Mononuclear cell (primary cell): ENCODE measurements around the gene GMDS. TPM values are rescaled to one million over a fixed set of nuclear protein-coding genes. Genes with fewer than 3 reads are reported as not detected.

Experiments
- H3K27me3 ChIP-seq: 2 replicates; pipeline ENCODE4 v1.6.0; 2011; ENCODE audit warnings: low read length, control low read depth; ENCODE audit not compliant: insufficient read depth
- H3K4me1 ChIP-seq: 2 replicates; pipeline ENCODE4 v1.5.1; 2011; ENCODE audit warnings: mild to moderate bottlenecking, low read length, control low read depth; ENCODE audit not compliant: insufficient read depth
- H3K4me3 ChIP-seq: 2 replicates; pipeline ENCODE4 v1.5.1; 2011; ENCODE audit warnings: mild to moderate bottlenecking, low read length, moderate library complexity
- H3K9me3 ChIP-seq: 2 replicates; pipeline ENCODE4 v1.5.1; 2011; ENCODE audit warnings: low read depth, mild to moderate bottlenecking, control low read depth, low read length
- total RNA-seq: library from RNA; depleted of rRNA; stranded (reverse); fragments of >200 nt; gene quantifications from one replicate; pipeline ENCODE4 v1.2.3, GENCODE V29; 2012

Gene GMDS
- total RNA-seq, 1 donor = 10.6 TPM

- Histone ChIP-seq H3K27me3 (no peaks in the 10 kb centered on the region), H3K9me3 (no peaks in the 10 kb centered on the region), H3K4me3 (no peak overlapping the region), H3K4me1 (no peaks in the 10 kb centered on the region)
These were observed 457.5 kb downstream of the GMDS start for GRCh38 chr6:1787894-1788293.

DNA sequence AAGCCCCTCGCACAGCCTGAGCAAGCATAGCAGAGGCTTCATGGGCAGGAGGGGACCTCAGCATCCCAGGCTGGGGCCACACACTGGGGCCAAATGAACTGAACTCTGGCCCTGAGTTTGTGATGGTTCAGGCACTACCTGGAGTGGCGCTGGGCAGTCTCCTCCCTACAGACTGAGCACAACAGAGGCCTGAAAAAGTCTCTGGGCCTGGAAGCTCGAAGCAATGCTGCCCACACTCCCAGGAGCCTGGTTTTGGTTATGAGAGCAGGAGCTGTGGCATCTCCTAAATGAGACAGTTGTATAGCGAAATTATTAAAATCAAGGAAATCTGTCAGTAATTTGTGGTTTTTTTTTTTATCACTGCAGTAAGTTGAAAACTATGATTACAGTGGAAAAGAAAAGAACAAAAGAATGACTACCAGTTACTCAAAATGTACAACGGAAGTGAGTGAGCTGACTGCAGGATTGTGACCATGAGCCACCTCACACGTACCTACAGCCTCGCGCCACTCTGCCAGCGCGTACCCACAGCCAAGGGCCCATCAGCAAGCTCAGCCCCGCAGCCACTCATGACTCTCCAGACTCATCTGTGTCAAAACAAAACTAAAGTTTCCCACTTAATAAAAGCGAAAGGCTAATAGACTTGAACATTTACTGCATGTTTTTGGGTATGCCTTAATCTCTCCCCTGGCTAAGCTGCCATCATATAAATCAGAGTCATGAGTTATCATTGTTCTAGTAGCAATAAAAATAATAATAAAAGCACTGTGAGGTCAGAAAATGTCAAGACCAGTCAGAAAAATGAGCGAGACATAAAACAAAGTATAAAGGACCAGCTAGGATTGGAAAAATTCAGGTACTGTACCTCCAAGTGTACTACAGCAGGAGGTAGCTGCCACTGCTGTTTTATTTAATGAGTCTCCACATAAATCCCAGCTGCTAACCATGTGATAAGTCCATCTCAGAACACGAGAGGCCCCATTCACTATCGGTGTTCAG, 458.7 kb downstream of the GMDS start:
- H3K4me1 ChIP-seq = no peaks in the 10 kb centered on the region
- no peaks in the 10 kb centered on the region for H3K9me3 ChIP-seq
- no peaks in the 10 kb centered on the region for H3K27me3 ChIP-seq

DNA sequence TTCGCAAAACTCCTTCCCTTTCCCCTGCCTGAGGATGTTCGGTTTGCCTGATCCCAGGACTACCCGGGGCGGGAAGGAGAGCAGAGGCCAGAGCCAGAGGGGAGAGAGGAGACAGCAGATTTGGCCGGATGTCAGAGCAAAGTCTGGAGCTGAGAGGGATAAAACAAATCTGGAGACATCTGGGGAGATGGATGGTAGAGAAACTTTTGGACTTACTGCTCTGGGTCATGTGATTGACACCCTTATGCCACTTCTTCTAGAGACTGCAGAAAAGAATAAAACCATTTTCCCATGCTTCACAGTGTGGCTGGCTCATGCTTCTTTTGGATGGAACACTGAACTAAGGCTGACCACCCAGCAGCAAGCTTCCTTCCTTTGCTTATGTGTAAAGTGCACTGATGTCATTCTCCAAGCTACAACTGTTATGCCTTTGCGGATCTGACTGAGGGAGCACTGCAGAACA, 461.0 kb downstream of the GMDS start:
- Histone ChIP-seq H3K27me3 (no peaks in the 10 kb centered on the region), H3K4me3 (no peak overlapping the region), H3K4me1 (no peaks in the 10 kb centered on the region), H3K9me3 (no peaks in the 10 kb centered on the region)

More for the DNA sequence above, 458.7 kb downstream of the GMDS start:
- no peak overlapping the region for H3K4me3 ChIP-seq

DNA sequence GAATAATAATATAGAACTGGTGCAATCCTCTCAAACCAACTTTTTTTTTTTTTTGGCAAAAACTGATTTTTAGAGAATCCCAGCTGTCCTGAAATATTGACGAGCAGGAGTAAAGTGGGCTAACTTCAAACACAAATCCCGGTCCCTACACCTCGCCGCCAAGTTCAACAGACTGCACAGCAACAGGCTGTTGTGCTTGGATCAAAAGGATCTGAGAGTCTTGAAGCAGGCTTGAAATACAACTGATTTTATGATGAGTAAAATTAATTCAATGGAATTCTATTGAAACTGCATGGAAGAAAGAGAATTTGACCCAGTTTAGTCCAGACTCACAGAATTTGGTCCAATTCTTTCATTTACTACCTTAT, 463.6 kb downstream of the GMDS start:
- Histone ChIP-seq H3K9me3 (no peaks in the 10 kb centered on the region), H3K27me3 (no peaks in the 10 kb centered on the region), H3K4me1 (no peaks in the 10 kb centered on the region), H3K4me3 (no peak overlapping the region)

- Histone ChIP-seq H3K27me3 (no peaks in the 10 kb centered on the region), H3K9me3 (no peaks in the 10 kb centered on the region), H3K4me1 (no peaks in the 10 kb centered on the region), H3K4me3 (no peak overlapping the region)
These were observed 464.1 kb downstream of the GMDS start for GRCh38 chr6:1781152-1781816.

- Histone ChIP-seq H3K9me3 (no peaks in the 10 kb centered on the region), H3K4me1 (no peaks in the 10 kb centered on the region), H3K4me3 (no peak overlapping the region), H3K27me3 (no peaks in the 10 kb centered on the region)
These were observed 465.0 kb downstream of the GMDS start for GRCh38 chr6:1780251-1780867.

GRCh38 chr6:1778686-1779235, 466.6 kb downstream of the GMDS start:
- H3K9me3 ChIP-seq = no peaks in the 10 kb centered on the region
- H3K4me1 ChIP-seq = no peaks in the 10 kb centered on the region
- no peaks in the 10 kb centered on the region for H3K27me3 ChIP-seq
- no peak overlapping the region for H3K4me3 ChIP-seq

- no peaks in the 10 kb centered on the region for H3K27me3 ChIP-seq
- no peak overlapping the region for H3K4me3 ChIP-seq
- no peaks in the 10 kb centered on the region for H3K9me3 ChIP-seq
- H3K4me1 ChIP-seq = no peaks in the 10 kb centered on the region
These were observed 467.3 kb downstream of the GMDS start for GRCh38 chr6:1777921-1778685.

GRCh38 chr6:1775441-1775840, 470.0 kb downstream of the GMDS start:
- Histone ChIP-seq H3K4me1 (no peaks in the 10 kb centered on the region), H3K27me3 (no peaks in the 10 kb centered on the region), H3K9me3 (no peaks in the 10 kb centered on the region), H3K4me3 (no peak overlapping the region)

DNA sequence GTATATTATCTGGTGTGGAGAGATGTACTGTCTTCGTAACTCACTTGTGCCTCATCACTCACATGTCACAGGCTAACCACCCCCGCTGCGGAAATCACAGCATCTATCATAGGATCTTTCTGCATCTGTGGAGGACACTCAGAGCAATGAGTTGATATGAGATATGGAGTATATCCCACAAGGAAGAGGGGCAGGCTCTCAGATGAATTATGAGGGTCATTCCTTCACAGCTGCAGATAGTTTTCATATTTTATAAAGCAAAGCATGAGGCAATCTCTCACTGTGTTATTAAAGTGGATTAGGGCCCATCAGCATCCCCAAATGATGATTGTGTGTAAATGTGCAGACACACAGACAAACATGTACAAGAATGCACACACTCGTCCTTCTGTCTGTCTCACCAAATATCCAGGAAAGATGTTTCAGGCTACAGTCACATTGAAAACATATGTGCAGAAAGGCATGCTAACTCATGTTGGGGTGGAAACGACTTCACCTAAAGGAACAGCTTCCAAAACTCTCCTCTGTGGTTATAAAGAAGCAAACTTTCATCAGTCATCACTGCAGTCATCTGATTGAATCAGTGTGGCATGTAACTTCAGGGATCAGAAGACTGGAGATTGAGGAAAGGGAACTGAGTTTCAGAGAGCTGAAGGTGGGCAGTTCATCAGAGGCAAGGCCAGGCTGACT, 471.0 kb downstream of the GMDS start:
- Histone ChIP-seq H3K4me1 (peaks cover 6% of the 10 kb centered on the region), H3K4me3 (no peak overlapping the region), H3K9me3 (no peaks in the 10 kb centered on the region), H3K27me3 (no peaks in the 10 kb centered on the region)

GRCh38 chr6:1773700-1774099, 471.7 kb downstream of the GMDS start:
- H3K4me3 ChIP-seq = no peak overlapping the region
- H3K9me3 ChIP-seq = no peaks in the 10 kb centered on the region
- no peaks in the 10 kb centered on the region for H3K27me3 ChIP-seq
- peaks cover 6% of the 10 kb centered on the region for H3K4me1 ChIP-seq

GRCh38 chr6:1770968-1771723, 474.3 kb downstream of the GMDS start:
- Histone ChIP-seq H3K27me3 (no peaks in the 10 kb centered on the region), H3K9me3 (no peaks in the 10 kb centered on the region), H3K4me1 (peaks cover 6% of the 10 kb centered on the region), H3K4me3 (no peak overlapping the region)

- no peaks in the 10 kb centered on the region for H3K27me3 ChIP-seq
- no peak overlapping the region for H3K4me3 ChIP-seq
- no peaks in the 10 kb centered on the region for H3K9me3 ChIP-seq
- H3K4me1 ChIP-seq = peaks cover 6% of the 10 kb centered on the region
These were observed 475.0 kb downstream of the GMDS start for GRCh38 chr6:1770435-1770843.
